DND-41 (cell line): ENCODE results near the gene NEK9.

ENCODE experiments used
- EZH2 ChIP-seq: IDR thresholded peaks from 3 replicates; pipeline ENCODE4 v1.6.1; 2012; ENCODE audit warnings: borderline replicate concordance, low read depth, mild to moderate bottlenecking, moderate library complexity, low read length, inconsistent platforms; ENCODE audit not compliant: severe bottlenecking
- TF ChIP-seq, protein P1 (sequence below): IDR thresholded peaks from 2 replicates; pipeline ENCODE4 v1.5.1; 2012; ENCODE audit warnings: borderline replicate concordance, low read length, moderate library complexity, mild to moderate bottlenecking; ENCODE audit not compliant: poor library complexity, severe bottlenecking; ENCODE audit errors: extremely low read depth

GRCh38 chr14:75144944-75145343 lies 18.1 kb upstream of the NEK9 start:
- TF ChIP-seq EZH2: no peak
- TF ChIP-seq, protein P1, sequence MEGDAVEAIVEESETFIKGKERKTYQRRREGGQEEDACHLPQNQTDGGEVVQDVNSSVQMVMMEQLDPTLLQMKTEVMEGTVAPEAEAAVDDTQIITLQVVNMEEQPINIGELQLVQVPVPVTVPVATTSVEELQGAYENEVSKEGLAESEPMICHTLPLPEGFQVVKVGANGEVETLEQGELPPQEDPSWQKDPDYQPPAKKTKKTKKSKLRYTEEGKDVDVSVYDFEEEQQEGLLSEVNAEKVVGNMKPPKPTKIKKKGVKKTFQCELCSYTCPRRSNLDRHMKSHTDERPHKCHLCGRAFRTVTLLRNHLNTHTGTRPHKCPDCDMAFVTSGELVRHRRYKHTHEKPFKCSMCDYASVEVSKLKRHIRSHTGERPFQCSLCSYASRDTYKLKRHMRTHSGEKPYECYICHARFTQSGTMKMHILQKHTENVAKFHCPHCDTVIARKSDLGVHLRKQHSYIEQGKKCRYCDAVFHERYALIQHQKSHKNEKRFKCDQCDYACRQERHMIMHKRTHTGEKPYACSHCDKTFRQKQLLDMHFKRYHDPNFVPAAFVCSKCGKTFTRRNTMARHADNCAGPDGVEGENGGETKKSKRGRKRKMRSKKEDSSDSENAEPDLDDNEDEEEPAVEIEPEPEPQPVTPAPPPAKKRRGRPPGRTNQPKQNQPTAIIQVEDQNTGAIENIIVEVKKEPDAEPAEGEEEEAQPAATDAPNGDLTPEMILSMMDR: no peak
